ENCODE data around the gene ASPSCR1.

ASPSCR1 gene

GRCh38 chr17:82021107-82021899, 43.9 kb downstream of the ASPSCR1 start:
- DNase-seq (ENCODE audit: low read depth in 4 of 4, low spot score in 1 of 4), result peak in 1 of 4 experiments; percentile 27

- DNase-seq (ENCODE audit: low read depth in 4 of 4, low spot score in 1 of 4), result no peak
Observed at GRCh38 chr17:82021900-82022309, 44.5 kb downstream of the ASPSCR1 start.

DNA sequence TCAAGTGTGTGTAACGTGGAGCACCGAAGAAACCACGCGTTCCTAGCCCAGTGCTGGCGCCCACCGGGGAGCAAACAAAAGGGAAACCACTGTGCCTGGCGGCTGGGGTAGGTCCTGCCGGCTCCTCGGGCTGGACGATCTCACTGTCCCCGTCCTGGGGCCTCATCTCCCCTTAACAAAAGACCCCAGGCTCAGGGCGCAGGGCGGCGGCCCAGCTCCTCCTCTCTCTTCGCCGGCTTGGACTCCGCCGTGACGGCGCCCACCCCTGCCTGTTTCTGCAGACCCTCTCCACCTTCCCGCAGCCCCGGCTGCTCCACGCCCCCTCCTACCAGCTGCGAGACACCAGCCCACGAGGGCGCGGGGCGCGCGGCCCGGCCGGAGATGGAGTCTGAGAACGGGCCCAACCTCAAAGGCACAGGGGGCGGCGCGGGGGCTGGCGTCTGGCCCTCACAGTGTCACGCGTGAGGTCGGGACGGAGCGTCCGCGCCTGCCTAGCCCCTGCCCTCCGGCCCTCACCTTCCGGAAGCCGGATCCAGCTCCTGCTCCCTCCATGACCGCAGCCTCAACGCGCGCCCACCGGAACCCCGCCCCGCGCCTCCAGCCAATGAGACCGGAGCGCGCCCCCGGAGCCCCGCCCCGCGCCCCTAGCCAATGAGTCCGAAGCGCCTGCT, 45.0 kb downstream of the ASPSCR1 start, which contains the start of gene CENPX:
CENPX (minus strand) TSS at position 569 of the 671 bp plus-strand sequence; CDS start at position 552, 17 bp downstream.
- DNase-seq (ENCODE audit: low read depth in 4 of 4, low spot score in 1 of 4), result no peak

GRCh38 chr17:82022981-82023446, 45.6 kb downstream of the ASPSCR1 start, which contains the start of gene LRRC45:
LRRC45 (plus strand) TSS chr17:82023305; CDS start chr17:82023644, 339 bp downstream.
- DNase-seq (ENCODE audit: low read depth in 4 of 4, low spot score in 1 of 4), result peak; percentile 98 to 100 (median 100)

DNA sequence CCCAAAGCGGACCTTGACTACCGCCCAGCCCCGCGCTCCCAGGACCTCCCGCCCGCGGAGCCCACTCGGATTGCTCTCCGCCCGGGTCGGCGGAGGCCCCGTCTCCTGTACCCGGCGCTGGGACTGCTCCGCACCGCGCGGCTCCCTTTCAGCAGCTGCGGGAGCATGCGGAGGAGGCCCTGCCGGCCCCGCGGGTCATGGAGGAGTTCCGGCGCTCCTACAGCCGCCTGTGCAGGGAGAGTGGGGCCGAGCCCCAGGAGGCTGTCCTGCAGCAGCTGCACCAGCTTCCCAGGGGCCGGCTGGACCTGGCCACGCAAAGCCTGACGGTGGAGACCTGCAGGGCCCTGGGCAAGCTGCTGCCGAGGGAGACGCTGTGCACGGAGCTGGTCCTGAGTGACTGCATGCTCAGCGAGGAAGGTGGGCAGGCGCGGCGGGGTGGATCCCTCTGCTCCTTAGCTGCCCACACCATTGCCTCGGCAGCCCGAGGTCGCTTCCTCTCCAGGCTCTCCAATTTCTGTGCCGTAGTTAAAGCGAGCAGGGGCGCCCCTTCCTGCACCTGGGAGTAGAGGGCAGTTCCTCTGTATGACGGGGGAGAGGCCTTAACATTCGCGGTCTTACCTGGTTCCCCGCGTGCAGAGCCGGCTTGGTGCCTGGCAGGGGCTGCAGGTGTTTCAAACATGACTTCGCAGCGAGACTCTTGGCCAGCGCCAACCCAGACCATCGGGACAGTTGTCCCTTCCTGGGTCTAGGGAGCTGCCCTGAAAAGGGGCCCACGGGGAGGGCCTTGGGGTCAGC, 46.2 kb downstream of the ASPSCR1 start:
- DNase-seq (ENCODE audit: low read depth in 4 of 4, low spot score in 1 of 4), result peak in 1 of 4 experiments; percentile 20

DNA sequence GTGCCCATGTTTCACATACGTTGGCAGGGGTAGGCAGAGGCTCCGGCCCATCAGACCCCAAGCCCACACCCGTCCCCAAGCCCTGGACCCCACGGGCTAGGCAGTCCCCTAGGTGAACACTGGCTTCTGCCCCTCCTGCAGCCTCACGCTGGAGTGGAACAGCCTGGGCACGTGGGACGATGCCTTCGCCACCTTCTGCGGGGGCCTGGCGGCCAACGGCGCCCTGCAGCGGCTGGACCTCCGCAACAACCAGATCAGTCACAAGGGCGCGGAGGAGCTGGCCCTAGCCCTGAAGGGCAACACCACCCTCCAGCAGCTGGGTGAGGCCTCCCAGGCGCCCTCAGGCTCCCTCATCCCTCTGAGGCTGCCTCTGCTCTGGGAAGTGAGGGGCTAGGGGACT, 47.4 kb downstream of the ASPSCR1 start:
- DNase-seq (ENCODE audit: low read depth in 4 of 4, low spot score in 1 of 4), result no peak

DNA sequence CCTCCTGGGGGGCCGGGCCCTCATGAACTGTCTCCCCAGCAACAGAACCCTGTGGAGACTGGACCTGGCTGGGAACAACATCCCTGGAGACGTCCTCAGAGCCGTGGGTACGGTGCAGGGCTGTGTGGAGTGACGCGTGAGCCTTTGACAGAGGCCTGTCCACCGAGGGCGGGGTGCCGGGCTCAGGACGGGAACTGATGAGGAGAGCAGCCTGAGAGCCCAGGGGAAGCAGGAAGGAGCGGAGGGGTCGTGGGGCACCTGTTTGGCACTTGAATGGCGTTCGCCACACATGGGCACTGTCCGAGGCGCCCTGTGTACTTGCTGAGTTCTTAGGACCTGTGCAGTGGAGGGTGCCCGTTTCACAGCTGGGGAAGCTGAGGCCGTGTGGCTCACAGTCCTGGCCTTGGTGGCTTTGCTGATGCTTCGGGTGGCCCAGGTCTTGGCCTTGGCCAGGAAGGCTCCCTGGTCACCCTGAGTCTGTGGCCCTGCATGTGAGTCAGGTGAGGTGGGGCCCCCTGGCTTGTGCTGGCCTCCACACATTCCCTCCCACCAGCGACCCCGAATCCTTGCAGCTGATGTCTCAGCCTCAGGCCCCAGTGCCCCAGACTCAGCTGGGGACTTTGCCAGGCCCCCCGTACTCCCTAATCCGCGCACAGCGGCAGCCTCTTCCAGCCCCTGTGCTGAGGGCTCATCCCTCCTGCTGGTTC, 48.1 kb downstream of the ASPSCR1 start:
- no peak for DNase-seq (ENCODE audit: low read depth in 4 of 4, low spot score in 1 of 4)

DNA sequence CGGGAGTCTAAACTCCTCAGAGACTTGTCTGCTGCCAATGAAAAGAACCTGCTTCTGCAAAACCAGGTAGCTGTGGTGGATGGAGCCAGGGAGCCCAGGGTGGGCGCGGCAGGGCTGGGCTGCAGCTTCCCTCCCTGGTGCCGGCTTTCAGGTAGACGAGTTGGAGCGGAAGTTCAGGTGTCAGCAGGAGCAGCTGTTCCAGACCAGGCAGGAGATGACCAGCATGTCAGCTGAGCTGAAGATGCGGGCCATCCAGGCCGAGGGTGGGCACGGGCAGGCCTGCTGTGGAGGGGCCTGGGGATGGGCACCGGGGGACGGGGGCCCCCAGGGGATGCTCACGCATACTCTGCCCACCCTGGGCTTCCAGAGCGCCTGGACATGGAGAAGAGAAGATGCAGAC, 50.8 kb downstream of the ASPSCR1 start:
- DNase-seq (ENCODE audit: low read depth in 4 of 4, low spot score in 1 of 4), result no peak

DNA sequence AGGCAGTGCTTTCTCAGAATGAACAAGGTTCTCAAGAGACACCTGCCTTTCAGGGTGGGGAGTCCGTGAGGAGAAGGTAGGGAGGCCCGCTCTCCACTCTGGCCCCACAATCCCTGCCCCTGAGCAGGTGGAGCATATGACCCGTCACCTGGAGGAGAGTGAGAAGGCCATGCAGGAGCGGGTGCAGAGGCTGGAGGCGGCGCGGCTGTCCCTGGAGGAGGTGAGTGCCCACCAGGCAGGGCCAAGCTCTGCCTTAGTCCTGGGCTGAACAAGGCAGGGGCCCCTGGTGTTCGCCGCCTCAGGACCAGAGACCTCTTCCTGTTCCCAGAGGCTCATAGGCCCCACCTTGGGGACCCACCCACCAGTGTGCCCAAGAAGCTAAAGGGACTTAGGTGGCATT, 51.5 kb downstream of the ASPSCR1 start:
- no peak for DNase-seq (ENCODE audit: low read depth in 4 of 4, low spot score in 1 of 4)

GRCh38 chr17:82029391-82029790, 52.0 kb downstream of the ASPSCR1 start:
- no peak for DNase-seq (ENCODE audit: low read depth in 4 of 4, low spot score in 1 of 4)

- DNase-seq (ENCODE audit: low read depth in 4 of 4, low spot score in 1 of 4), result no peak
Observed at GRCh38 chr17:82029990-82030469, 52.6 kb downstream of the ASPSCR1 start.

DNA sequence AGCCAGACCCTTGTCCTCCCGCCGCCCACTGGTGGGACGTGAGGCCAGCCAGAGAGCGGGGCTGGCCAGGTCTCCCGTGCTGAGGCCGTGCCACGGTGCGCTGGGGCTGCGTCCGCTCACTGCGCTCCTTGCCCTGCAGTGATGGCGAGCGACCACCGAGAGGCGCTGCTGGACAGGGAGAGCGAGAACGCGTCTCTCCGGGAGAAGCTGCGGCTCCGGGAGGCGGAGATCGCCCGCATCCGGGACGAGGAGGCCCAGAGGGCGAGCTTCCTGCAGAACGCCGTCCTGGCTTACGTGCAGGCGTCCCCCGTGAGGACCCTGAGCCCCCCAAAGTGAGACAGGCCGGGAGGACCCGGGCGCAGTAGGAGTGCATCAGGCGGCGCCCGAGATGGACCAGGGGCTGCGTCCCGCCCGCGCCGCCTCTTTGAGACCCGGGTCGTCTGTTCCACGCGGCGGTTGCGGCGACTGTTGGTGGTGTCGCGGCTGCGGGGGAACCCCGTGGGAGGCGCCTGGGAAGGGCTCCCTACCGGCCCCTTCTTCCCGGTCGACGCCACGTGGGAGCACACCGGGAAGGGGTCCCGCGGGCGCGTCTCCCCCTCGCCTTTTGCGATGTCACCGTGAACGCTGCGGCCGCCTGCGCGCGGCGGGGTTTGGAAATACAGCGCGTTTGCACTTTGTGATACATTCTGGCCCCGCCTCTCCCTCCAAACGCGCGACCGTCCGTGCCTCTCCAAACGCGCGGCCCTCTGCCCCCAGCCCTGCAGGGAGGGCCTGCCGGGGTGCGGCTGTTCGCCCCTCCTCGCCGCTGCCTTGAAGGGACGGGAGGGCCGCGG, 53.3 kb downstream of the ASPSCR1 start:
- DNase-seq (ENCODE audit: low read depth in 4 of 4, low spot score in 1 of 4), result peak; percentile 55 to 78 (median 70)

GRCh38 chr17:82031303-82031884, 54.0 kb downstream of the ASPSCR1 start, which contains the start of gene RAC3:
RAC3 (plus strand) TSS chr17:82031678; CDS start chr17:82031762, 84 bp downstream.
- DNase-seq (ENCODE audit: low read depth in 4 of 4, low spot score in 1 of 4), result no peak

DNA sequence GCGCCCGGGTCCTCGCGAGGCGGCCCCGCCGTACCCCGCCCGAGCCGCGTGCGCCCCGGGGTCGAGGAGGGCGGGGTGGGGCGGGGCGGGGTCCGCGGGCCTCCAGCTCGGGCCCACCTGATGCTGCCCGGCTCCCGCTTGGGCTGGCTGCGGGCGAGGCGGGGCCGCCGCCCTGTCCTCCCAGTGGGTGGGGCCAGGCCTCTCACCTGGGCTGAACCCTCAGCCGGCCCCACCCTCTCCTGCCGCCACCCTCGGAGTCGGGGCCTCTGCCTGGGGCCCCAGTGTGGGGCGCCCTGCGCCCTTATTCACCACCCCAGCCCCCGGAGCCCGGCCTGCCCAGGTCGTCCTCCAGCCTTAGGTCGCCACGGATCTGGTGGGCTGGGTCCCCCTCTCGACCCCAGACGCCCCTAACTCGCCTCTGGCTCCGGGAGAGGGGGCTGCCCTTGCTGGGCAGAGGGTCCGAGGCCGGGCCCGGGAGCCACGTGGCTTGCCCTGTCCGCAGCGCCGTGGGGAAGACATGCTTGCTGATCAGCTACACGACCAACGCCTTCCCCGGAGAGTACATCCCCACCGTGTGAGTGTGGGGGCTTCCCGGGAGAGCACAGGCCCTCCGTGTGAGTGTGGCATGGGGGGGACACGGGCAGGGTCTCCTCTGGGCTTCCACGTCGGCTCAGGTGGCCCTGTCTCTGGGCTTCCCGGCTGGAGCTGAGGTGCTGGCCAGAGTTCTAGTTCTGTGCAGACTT, 54.6 kb downstream of the ASPSCR1 start:
- DNase-seq (ENCODE audit: low read depth in 4 of 4, low spot score in 1 of 4), result peak in 1 of 4 experiments; percentile 48

GRCh38 chr17:82033359-82034085, 56.1 kb downstream of the ASPSCR1 start:
- no peak for DNase-seq (ENCODE audit: low read depth in 4 of 4, low spot score in 1 of 4)

- DNase-seq (ENCODE audit: low read depth in 4 of 4, low spot score in 1 of 4), result no peak
Observed at GRCh38 chr17:82034371-82035011, 57.1 kb downstream of the ASPSCR1 start.

DNA sequence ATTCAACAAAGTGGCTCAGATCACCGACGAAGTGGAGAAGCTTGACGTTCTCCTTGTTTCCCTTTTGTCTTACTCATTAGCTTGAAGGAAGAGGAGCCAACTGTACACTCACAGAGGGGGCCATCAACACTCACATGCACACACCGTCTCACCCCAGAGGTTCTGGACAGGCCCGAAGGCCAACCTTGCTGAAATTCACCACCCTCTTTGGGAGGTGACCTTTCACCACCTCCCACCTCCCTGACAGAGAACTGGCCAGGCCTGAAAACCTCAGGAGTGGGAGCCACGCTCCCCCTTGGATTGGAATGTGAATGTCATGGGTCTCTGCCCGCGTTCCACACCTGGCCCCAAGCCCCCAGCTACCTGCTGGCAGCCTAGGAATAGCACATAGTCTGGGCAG, 58.1 kb downstream of the ASPSCR1 start:
- no peak for DNase-seq (ENCODE audit: low read depth in 4 of 4, low spot score in 1 of 4)
